ENCODE data around the gene JARID2. TPM values are rescaled to one million over a fixed set of nuclear protein-coding genes. Genes with fewer than 3 reads are reported as not detected.
A peak's percentile ranks its signal among the peaks of the same experiment; 100 is the strongest.

The JARID2 gene
- polyA plus RNA-seq, 1 experiment, result 6.1 TPM

DNA sequence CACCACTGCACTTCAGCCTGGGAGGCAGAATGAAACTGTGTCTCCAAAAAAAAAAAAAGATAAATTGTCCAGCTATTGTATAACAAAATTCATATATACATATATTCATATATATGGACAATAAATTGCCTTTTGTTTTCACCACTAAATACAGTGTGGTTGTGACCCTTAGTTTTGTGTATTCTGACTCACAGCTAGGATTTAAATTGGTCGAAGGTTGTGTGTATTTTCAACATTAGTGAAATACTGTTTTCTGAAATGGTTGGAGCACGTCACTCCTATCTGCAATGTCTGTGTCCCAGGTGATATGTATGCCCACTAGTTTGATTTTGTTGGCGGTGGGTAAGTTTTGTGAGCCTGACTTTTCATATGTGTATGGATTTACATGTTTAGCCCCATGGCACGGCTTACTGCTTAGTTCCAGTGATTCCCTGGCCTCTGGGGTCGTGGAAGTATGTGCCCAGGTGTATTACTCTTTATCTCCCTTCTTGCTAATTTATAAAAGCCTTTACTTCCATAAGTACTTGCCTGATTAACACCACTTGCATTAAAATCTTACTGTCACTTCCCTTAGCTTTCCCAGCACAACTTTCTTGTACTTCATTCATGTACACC is 33.3 kb downstream of the JARID2 start:
- TF ChIP-seq, protein P1, sequence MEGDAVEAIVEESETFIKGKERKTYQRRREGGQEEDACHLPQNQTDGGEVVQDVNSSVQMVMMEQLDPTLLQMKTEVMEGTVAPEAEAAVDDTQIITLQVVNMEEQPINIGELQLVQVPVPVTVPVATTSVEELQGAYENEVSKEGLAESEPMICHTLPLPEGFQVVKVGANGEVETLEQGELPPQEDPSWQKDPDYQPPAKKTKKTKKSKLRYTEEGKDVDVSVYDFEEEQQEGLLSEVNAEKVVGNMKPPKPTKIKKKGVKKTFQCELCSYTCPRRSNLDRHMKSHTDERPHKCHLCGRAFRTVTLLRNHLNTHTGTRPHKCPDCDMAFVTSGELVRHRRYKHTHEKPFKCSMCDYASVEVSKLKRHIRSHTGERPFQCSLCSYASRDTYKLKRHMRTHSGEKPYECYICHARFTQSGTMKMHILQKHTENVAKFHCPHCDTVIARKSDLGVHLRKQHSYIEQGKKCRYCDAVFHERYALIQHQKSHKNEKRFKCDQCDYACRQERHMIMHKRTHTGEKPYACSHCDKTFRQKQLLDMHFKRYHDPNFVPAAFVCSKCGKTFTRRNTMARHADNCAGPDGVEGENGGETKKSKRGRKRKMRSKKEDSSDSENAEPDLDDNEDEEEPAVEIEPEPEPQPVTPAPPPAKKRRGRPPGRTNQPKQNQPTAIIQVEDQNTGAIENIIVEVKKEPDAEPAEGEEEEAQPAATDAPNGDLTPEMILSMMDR (IDR thresholded peaks at IDR 0.05; ENCODE audit: insufficient read depth, low read depth, low read length), result no peak
- ChIA-PET POLR2A (no interaction called here), CTCF (interaction anchor here (1.2 kb wide), 1 partner anchor 8 kb away, joined by 3 read pairs; no protein-coding TSS in a partner anchor)
- Histone ChIP-seq H3K4me3 (ENCODE audit: low read depth, low read length) (no peak overlapping the region), H3K36me3 (ENCODE audit: control insufficient read depth, insufficient read depth, low read length) (no peaks in the 10 kb centered on the region), H3K27me3 (ENCODE audit: control insufficient read depth, insufficient read depth, low read length) (no peaks in the 10 kb centered on the region)
- no peak for DNase-seq (ENCODE audit: low read depth)

DNA sequence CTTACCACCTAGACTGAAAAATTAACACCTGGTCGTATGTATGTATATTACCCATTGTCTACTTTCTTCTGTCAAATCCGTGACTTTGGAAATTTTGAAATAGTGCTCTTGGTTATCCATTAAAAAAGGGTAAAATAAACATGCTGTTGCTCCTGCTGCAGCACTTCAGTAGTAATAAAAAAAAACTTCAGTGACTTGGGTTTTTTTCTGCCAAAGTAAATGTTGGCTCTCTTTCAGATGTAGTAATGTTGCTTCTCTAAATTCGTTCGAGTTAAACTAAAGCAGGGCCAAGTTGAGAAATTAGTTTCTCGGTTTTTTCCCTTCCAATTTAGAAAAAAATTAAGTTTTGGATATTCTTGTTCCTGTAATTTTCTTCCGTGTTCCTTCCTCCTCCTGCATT is 34.2 kb downstream of the JARID2 start:
- POLR2A ChIA-PET, result no interaction called here
- no peak for DNase-seq (ENCODE audit: low read depth)
- Histone ChIP-seq H3K4me3 (ENCODE audit: low read depth, low read length) (no peak overlapping the region), H3K36me3 (ENCODE audit: control insufficient read depth, insufficient read depth, low read length) (no peaks in the 10 kb centered on the region), H3K27me3 (ENCODE audit: control insufficient read depth, insufficient read depth, low read length) (no peaks in the 10 kb centered on the region)
- CTCF ChIA-PET, result no interaction called here
- TF ChIP-seq, protein P1 (IDR thresholded peaks at IDR 0.05; ENCODE audit: insufficient read depth, low read depth, low read length), result no peak

DNA sequence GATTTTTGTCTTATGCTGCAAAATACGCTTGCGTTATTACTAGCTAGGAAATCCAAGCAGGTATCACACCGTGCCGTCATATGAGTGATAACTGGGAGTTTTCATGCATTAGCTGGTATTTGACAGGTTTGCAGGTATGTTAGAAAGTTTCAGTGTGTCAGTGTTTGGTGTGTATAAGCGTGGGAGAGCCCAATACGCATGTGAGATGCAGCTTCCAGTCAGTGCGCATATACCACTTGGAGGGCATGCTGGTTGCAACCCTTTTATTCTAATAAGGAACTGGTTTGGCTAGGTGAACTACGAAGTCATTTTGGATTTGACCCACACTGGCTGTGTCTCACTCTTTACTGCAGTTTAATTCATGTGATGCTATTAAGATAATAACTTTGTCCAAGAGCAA is 35.1 kb downstream of the JARID2 start:
- no peak for DNase-seq (ENCODE audit: low read depth)
- ChIA-PET CTCF (no interaction called here), POLR2A (no interaction called here)
- Histone ChIP-seq H3K4me3 (ENCODE audit: low read depth, low read length) (no peak overlapping the region), H3K27me3 (ENCODE audit: control insufficient read depth, insufficient read depth, low read length) (no peaks in the 10 kb centered on the region), H3K36me3 (ENCODE audit: control insufficient read depth, insufficient read depth, low read length) (no peaks in the 10 kb centered on the region)
- TF ChIP-seq, protein P1 (IDR thresholded peaks at IDR 0.05; ENCODE audit: insufficient read depth, low read depth, low read length), result no peak

DNA sequence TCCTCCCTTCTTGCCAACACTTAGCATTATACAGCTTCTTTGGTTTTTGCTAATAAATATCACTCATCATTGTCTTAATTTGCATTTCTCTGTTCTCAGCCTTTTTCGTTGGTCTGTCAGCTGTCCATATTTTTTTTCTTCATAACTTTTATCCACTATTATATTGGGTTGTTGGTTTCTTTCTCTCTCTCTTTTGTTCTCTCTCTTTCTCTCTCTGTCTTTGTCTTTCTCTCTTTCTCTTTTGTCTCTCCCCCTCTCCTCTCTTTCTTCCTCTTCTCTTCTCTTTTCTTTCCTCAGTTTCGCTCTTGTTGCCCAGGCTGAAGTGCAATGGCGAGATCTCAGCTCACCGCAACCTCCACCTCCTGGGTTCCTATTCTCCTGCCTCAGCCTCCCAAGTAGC is 36.5 kb downstream of the JARID2 start:
- H3K4me3 ChIP-seq (ENCODE audit: low read depth, low read length), result no peak overlapping the region
- ChIA-PET POLR2A (no interaction called here), CTCF (no interaction called here)
- TF ChIP-seq, protein P1 (IDR thresholded peaks at IDR 0.05; ENCODE audit: insufficient read depth, low read depth, low read length), result no peak
- no peaks in the 10 kb centered on the region for H3K36me3 ChIP-seq (ENCODE audit: control insufficient read depth, insufficient read depth, low read length)
- no peaks in the 10 kb centered on the region for H3K27me3 ChIP-seq (ENCODE audit: control insufficient read depth, insufficient read depth, low read length)
- no peak for DNase-seq (ENCODE audit: low read depth)

DNA sequence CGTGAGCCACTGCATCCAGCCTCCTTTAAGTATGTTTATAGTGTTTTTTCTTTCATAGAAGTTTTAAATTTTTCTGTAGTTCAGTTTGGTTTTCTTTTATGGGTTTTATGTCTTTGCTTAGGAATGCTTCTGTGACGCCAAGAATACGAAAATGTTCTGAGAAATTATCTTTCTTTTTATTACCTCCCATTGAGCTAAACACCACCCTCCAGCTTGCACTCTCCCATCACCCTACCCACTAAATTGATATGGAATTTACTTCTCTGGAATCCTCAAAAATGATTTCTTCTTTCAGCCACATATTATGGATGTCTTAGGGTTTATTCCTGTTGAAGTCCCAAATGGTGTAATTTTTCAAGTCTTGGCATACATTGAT is 38.1 kb downstream of the JARID2 start:
- TF ChIP-seq, protein P1 (IDR thresholded peaks at IDR 0.05; ENCODE audit: insufficient read depth, low read depth, low read length), result no peak
- ChIA-PET POLR2A (no interaction called here), CTCF (interaction anchor here (0.6 kb wide), 2 partner anchors 62 to 785 kb away, joined by 3 read pairs; no protein-coding TSS in a partner anchor)
- no peak overlapping the region for H3K4me3 ChIP-seq (ENCODE audit: low read depth, low read length)
- DNase-seq (ENCODE audit: low read depth), result peak; percentile 56
- H3K36me3 ChIP-seq (ENCODE audit: control insufficient read depth, insufficient read depth, low read length), result no peaks in the 10 kb centered on the region
- no peaks in the 10 kb centered on the region for H3K27me3 ChIP-seq (ENCODE audit: control insufficient read depth, insufficient read depth, low read length)
